B cell (primary cell): ENCODE measurements around the gene VSIG10. TPM values are rescaled to one million over a fixed set of nuclear protein-coding genes. Genes with fewer than 3 reads are reported as not detected.

ENCODE experiments used
- ATAC-seq: fragments of 200-7000 bp; cut with Tn5 transposase; one replicate; pipeline ENCODE4 v1.10.0; 2021; ENCODE audit warnings: low read depth, mild to moderate bottlenecking, moderate number of reproducible peaks, moderate library complexity
- CTCF ChIA-PET: fragments of 350-600 bp; sonication (Branson Sonifier 250); formaldehyde crosslinking; loops from one replicate; lab custom pipeline; 2021; ENCODE audit warnings: antibody characterized with exemption, inconsistent platforms; lab: Charles Lee
- POLR2A ChIA-PET: fragments of 350-600 bp; sonication (Branson Sonifier 250); formaldehyde crosslinking; loops from one replicate; lab custom pipeline; 2021; ENCODE audit warnings: antibody characterized with exemption; lab: Charles Lee
- DNase-seq: peaks from one replicate; pipeline ENCODE4 v3.0.0; 2013
- H2AFZ ChIP-seq: 2 replicates; pipeline ENCODE4 v1.6.1; 2012; ENCODE audit warnings: mild to moderate bottlenecking, low read depth, low read length; ENCODE audit not compliant: insufficient read depth, poor library complexity, severe bottlenecking
- H3K27ac ChIP-seq, 2 donors: 1 replicate in 1 of 2; 2 replicates in 1 of 2; pipeline ENCODE4 v1.5.1; 2012 to 2013; ENCODE audit warnings: low read length in 2 of 2, mild to moderate bottlenecking in 2 of 2, moderate library complexity in 1 of 2
- H3K27me3 ChIP-seq, 4 experiments: fragments of 200-600 bp in 1 of 4; sonication (generic) in 1 of 4; replicated peaks in 1 of 4; 1 replicate in 2 of 4; 2 replicates in 2 of 4; pipeline versions ENCODE4 v1.6.1 to v1.7.0; 2013 to 2016; ENCODE audit warnings: low read length in 3 of 4, mild to moderate bottlenecking in 2 of 4, mixed read lengths in 1 of 4, moderate library complexity in 1 of 4; ENCODE audit not compliant: insufficient read depth in 4 of 4, control insufficient read depth in 3 of 4; ENCODE audit errors: control extremely low read depth in 1 of 4
- H3K36me3 ChIP-seq, 2 experiments: replicated peaks in 1 of 2; 1 replicate in 1 of 2; 2 replicates in 1 of 2; pipeline versions ENCODE4 v1.6.1 to v1.7.1; 2013; ENCODE audit warnings: low read length in 1 of 2; ENCODE audit not compliant: insufficient read depth in 2 of 2, control insufficient read depth in 1 of 2; ENCODE audit errors: control extremely low read depth in 1 of 2, extremely low read depth in 1 of 2
- H3K4me1 ChIP-seq, 2 donors: fragments of 200-600 bp in 1 of 2; sonication (generic) in 1 of 2; 1 replicate in 1 of 2; 2 replicates in 1 of 2; pipeline versions ENCODE4 v1.5.1 to v1.6.1; 2013 to 2017; ENCODE audit warnings: low read length in 2 of 2; ENCODE audit not compliant: control insufficient read depth in 2 of 2, insufficient read depth in 2 of 2
- H3K4me2 ChIP-seq: replicated peaks from 2 replicates; pipeline ENCODE3; 2012; ENCODE audit warnings: mild to moderate bottlenecking, low read depth, low read length; ENCODE audit not compliant: poor library complexity, severe bottlenecking
- H3K4me3 ChIP-seq, 5 experiments: fragments of 200-600 bp in 1 of 5; sonication (generic) in 1 of 5; 1 replicate in 3 of 5; 2 replicates in 2 of 5; pipeline versions ENCODE4 v1.5.1 to v1.7.0; 2011 to 2016; ENCODE audit warnings: low read length in 4 of 5, mild to moderate bottlenecking in 4 of 5, low read depth in 2 of 5, control low read depth in 1 of 5, moderate library complexity in 1 of 5; ENCODE audit not compliant: insufficient read depth in 1 of 5; ENCODE audit errors: control extremely low read depth in 1 of 5, extremely low read depth in 1 of 5
- H3K79me2 ChIP-seq: fragments of 200-600 bp; sonication (generic); one replicate; pipeline ENCODE4 v1.6.0; 2016; ENCODE audit warnings: low read length; ENCODE audit not compliant: control insufficient read depth, insufficient read depth
- H3K9ac ChIP-seq: fragments of 200-600 bp; sonication (generic); 2 replicates; pipeline ENCODE4 v1.6.1; 2017; ENCODE audit warnings: mild to moderate bottlenecking, low read length, moderate library complexity
- H3K9me3 ChIP-seq, 3 donors: one replicate each; pipeline versions ENCODE4 v1.6.1 to v1.7.1; 2013; ENCODE audit warnings: low read length in 2 of 3; ENCODE audit not compliant: control insufficient read depth in 2 of 3, insufficient read depth in 1 of 3; ENCODE audit errors: control extremely low read depth in 1 of 3
- H4K20me1 ChIP-seq: 2 replicates; pipeline ENCODE4 v1.6.0; 2012; ENCODE audit warnings: mild to moderate bottlenecking, low read length; ENCODE audit not compliant: insufficient read depth, control insufficient read depth, poor library complexity, severe bottlenecking
- H3K27ac Mint-ChIP-seq: one replicate; pipeline ENCODE4 v1.8.0; 2021; ENCODE audit warnings: mixed read lengths
- H3K27me3 Mint-ChIP-seq: one replicate; pipeline ENCODE4 v1.8.0; 2021; ENCODE audit warnings: mixed read lengths
- H3K4me1 Mint-ChIP-seq: one replicate; pipeline ENCODE4 v1.8.0; 2021; ENCODE audit warnings: mixed read lengths
- H3K4me3 Mint-ChIP-seq: one replicate; pipeline ENCODE4 v1.8.0; 2021; ENCODE audit warnings: mixed read lengths
- H3K9me3 Mint-ChIP-seq: one replicate; pipeline ENCODE4 v1.8.0; 2022; ENCODE audit warnings: mixed read lengths; ENCODE audit not compliant: insufficient read depth
- CTCF ChIP-seq: fragments of 200-600 bp; IDR thresholded peaks from one replicate; pipeline ENCODE4 v1.8.0; 2022; ENCODE audit warnings: antibody characterized with exemption, mild to moderate bottlenecking
- EZH2 ChIP-seq: IDR thresholded peaks from 2 replicates; pipeline ENCODE4 v1.6.1; 2012; ENCODE audit warnings: borderline replicate concordance, low read depth, mild to moderate bottlenecking, moderate library complexity, low read length; ENCODE audit not compliant: insufficient read depth, poor library complexity, severe bottlenecking
- WGBS: methylation state at CpG from one replicate; pipeline ENCODE4 v1.1.5; 2013; ENCODE audit warnings: missing lambda C conversion rate; ENCODE audit not compliant: insufficient coverage; 5-methylcytosine and 5-hydroxymethylcytosine counted together
- intact Hi-C: fragments of 100-400 bp; cut with micrococcal nuclease; formaldehyde crosslinking; loops from one replicate; pipeline ENCODE4 v1.10.0; 2022
- polyA plus RNA-seq: library from polyadenylated mRNA; depleted of rRNA; stranded (reverse); fragments of >200 nt; gene quantifications from 2 replicates; pipeline ENCODE4 v1.2.3, GENCODE V29; 2012
- total RNA-seq, 2 donors: library from RNA; stranded (reverse); fragments of 120-200 nt in 1 of 2; gene quantifications; 1 replicate in 1 of 2; 2 replicates in 1 of 2; pipeline versions ENCODE4 v1.2.3 to v1.2.4, GENCODE V29; 2013 to 2022

VSIG10 gene
- total and polyA plus RNA-seq, 2 donors (not counting 1 experiment from before 2014, with no cell fraction given), result 0.34 to 2.6 TPM

- H3K4me3 ChIP-seq, result no peak overlapping the region
- no peak overlapping the region for H3K27ac ChIP-seq
- DNase-seq (no peak), ATAC-seq (no peak)
- Mint-ChIP-seq H3K9me3 (no peaks in the 10 kb centered on the region), H3K4me1 (peaks cover 16% of the 10 kb centered on the region), H3K4me3 (no peak overlapping the region), H3K27me3 (no peaks in the 10 kb centered on the region), H3K27ac (no peak overlapping the region)
- 100% methylated on average over 1 of the region's 1 CpG for WGBS
- H2AFZ ChIP-seq, result no peak overlapping the region
- H3K9ac ChIP-seq, result no peak overlapping the region
- no peak overlapping the region for H3K4me2 ChIP-seq
- H3K79me2 ChIP-seq, result peaks cover 24% of the 10 kb centered on the region
- no peaks in the 10 kb centered on the region for H4K20me1 ChIP-seq
- peaks cover 5 to 38% of the 10 kb centered on the region in 2 experiments for H3K36me3 ChIP-seq
- ChIA-PET POLR2A (no interaction called here), CTCF (no interaction called here)
- no peaks in the 10 kb centered on the region for H3K9me3 ChIP-seq
- no peaks in the 10 kb centered on the region for H3K27me3 ChIP-seq
- intact Hi-C loops, result no loop called here
- H3K4me1 ChIP-seq, result peaks cover 11 to 16% of the 10 kb centered on the region in 2 donors
- no peak for TF ChIP-seq CTCF
- TF ChIP-seq EZH2, result no peak
Measured at GRCh38 chr12:118020036-118020435, 83.8 kb downstream of the VSIG10 start.

- peaks cover 16% of the 10 kb centered on the region for H3K4me1 Mint-ChIP-seq
- ATAC-seq, result no peak
- Histone ChIP-seq H3K4me1 (peaks cover 11 to 16% of the 10 kb centered on the region in 2 donors), H3K36me3 (peaks cover 5 to 32% of the 10 kb centered on the region in 2 experiments), H3K4me3 (no peak overlapping the region), H3K4me2 (no peak overlapping the region), H4K20me1 (no peaks in the 10 kb centered on the region), H2AFZ (no peak overlapping the region), H3K79me2 (peaks cover 24% of the 10 kb centered on the region), H3K9ac (no peak overlapping the region), H3K27me3 (no peaks in the 10 kb centered on the region), H3K27ac (no peak overlapping the region), H3K9me3 (no peaks in the 10 kb centered on the region)
- H3K4me3 Mint-ChIP-seq, result peak overlapping the region; percentile 76
- TF ChIP-seq EZH2 (no peak), CTCF (no peak)
- intact Hi-C loops, result loop anchor here (2.0 kb wide), 1 partner anchor 1649 kb away; no protein-coding TSS in a partner anchor
- H3K27me3 Mint-ChIP-seq, result no peaks in the 10 kb centered on the region
- ChIA-PET CTCF (interaction anchor here (1.1 kb wide), 1 partner anchor 38 kb away, joined by 3 read pairs; no protein-coding TSS in a partner anchor), POLR2A (interaction anchor here (0.8 kb wide), 1 partner anchor 118 kb away, joined by 3 read pairs; the partner anchor contains the start of gene PEBP1)
- no peaks in the 10 kb centered on the region for H3K9me3 Mint-ChIP-seq
- H3K27ac Mint-ChIP-seq, result no peak overlapping the region
- DNase-seq, result no peak
Measured at GRCh38 chr12:118017926-118018325, 85.9 kb downstream of the VSIG10 start.
